HUES6 (cell line): ENCODE data around the gene ZNF674.
"Not testable (repeated sequence)": the region's sequence is repeated elsewhere in the genome, so short reads cannot be mapped to it uniquely, and the experiment has no call there.

ENCODE experiments used
- H3K27ac ChIP-seq: 2 replicates; pipeline ENCODE4 v1.7.0; 2013; ENCODE audit warnings: low read depth, mild to moderate bottlenecking, low read length, inconsistent platforms
- H3K27me3 ChIP-seq: 2 replicates; pipeline ENCODE4 v1.6.1; 2013; ENCODE audit warnings: low read length; ENCODE audit not compliant: control insufficient read depth, insufficient read depth
- H3K36me3 ChIP-seq: 2 replicates; pipeline ENCODE4 v1.6.1; 2013; ENCODE audit warnings: low read length; ENCODE audit not compliant: control insufficient read depth, insufficient read depth
- H3K4me1 ChIP-seq: 2 replicates; pipeline ENCODE4 v1.6.1; 2013; ENCODE audit warnings: low read length; ENCODE audit not compliant: control insufficient read depth, insufficient read depth
- H3K4me3 ChIP-seq: 2 replicates; pipeline ENCODE4 v1.5.1; 2013; ENCODE audit warnings: low read depth, low read length
- H3K9ac ChIP-seq: one replicate; pipeline ENCODE4 v1.6.1; 2013; ENCODE audit warnings: mild to moderate bottlenecking, low read length
- H3K9me3 ChIP-seq: 2 replicates; pipeline ENCODE4 v1.6.1; 2013; ENCODE audit warnings: low read depth, low read length; ENCODE audit not compliant: control insufficient read depth, insufficient read depth

ZNF674 gene

DNA sequence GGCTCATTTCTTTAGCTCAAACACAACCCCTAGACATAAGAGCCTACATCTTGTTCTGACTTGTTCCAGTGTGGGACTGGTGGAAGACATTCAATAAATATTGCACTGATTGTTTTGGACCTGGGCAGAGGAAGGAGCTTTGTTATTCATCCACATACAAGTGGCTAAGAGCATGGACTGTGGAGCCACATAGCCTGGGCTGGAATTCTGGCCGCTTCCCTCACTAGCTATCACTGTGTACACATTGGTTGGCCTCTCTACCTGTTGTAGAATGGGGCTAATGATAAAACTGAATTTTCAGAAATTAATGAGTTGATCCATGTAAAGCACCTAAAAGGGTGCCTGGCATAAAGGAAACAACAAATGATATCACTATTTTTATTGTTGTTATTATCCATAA, 80.0 kb downstream of the ZNF674 start:
- H3K9me3 ChIP-seq = no peaks in the 10 kb centered on the region
- H3K36me3 ChIP-seq = peaks cover 41% of the 10 kb centered on the region
- no peak overlapping the region for H3K9ac ChIP-seq
- H3K27ac ChIP-seq = no peak overlapping the region
- H3K4me3 ChIP-seq = no peak overlapping the region
- no peaks in the 10 kb centered on the region for H3K27me3 ChIP-seq
- H3K4me1 ChIP-seq = peaks cover 4% of the 10 kb centered on the region; the same call in 1 of the 2 replicates

DNA sequence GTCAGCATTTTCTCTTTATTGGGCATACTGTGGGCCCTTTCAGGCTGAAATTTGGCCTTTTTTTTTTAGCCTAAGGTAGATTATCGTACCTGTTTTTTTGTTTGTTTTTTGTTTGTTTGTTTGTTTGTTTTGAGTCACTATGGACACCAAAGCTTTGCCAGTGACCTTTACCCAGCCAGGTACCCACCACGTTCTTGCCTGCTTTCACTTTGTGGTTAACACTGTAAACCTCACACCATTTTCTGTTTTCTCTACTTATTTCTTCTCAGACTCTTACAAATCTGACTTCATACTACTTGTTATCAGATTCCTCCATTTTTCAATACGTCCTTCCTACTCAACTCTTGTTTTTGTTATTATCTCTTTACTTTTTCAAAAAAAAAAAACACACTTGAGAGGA, 81.5 kb downstream of the ZNF674 start:
- Histone ChIP-seq H3K36me3 (peaks cover 36% of the 10 kb centered on the region), H3K4me3 (no peak overlapping the region), H3K27ac (no peak overlapping the region), H3K4me1 (peaks cover 4% of the 10 kb centered on the region; the same call in 1 of the 2 replicates), H3K9ac (no peak overlapping the region), H3K27me3 (no peaks in the 10 kb centered on the region), H3K9me3 (no peaks in the 10 kb centered on the region)

DNA sequence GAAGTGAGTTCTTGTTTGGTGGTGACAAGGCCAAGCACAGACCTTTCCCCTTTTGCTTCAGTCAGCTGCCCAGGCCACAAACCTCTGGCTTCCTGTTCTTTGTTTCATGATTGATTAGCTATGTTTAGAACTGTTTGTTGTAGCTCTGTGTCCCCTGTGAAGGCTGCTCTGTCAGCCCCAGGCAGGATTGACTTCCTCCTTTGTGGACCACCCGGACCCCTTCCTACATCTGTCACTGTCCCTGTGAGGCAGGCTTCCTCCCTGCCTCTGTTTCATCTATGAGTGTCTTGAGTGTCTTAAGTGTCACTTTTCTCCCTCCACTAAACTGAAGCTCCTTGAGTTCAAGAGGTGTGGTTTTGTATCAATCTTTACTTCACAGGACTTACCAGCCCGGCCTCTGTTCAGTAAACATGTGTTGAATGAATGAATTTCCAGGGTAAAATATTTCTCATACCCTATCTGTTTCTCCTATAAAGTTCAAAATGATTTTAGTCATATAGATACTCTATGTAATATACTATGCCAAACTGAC, 83.5 kb downstream of the ZNF674 start:
- Histone ChIP-seq H3K9me3 (no peaks in the 10 kb centered on the region), H3K27me3 (no peaks in the 10 kb centered on the region), H3K4me1 (peaks cover 4% of the 10 kb centered on the region; the same call in 1 of the 2 replicates), H3K9ac (no peak overlapping the region), H3K4me3 (no peak overlapping the region), H3K36me3 (peaks cover 26% of the 10 kb centered on the region), H3K27ac (no peak overlapping the region)

DNA sequence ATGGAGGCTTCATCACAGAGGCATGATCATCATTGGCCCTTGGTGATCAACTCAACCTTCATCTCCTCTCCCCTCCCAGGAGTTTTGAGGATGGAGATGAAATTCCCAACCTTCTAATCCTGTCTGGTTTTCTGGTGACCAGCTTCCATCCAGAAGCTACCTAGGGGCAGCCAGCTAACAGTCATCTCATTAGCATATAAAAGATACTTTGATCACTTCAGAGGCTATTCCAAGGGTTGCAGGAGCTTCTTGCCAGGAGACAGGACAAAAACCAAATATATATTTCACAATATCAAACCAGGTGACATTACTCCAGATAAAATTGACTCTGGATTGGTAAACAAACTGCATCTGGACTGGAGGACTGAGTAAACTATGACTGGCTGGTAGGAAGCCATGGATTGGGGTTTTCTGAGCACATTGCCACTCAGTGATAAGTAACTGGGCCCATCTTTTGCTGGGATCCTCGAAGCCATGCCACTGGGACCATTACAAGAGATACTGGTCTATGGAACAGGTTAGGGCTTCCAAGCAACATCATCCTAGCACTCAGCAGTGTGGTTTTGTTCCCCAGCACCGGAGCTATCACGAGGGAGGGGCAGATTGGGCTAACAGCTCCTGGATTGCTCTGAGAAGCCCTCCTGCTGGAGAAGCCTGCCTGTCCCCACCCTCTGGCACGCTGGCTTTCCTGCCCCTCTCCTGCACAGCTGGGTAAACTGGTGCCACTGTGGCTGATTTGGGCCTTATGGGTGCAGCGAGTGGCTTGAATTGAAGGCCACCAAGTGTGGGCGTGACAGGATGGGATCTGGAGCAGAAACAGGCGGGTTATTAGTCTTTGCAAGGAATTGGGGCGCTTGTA, 84.2 kb downstream of the ZNF674 start:
- H3K9ac ChIP-seq, H3K27me3 ChIP-seq, H3K4me1 ChIP-seq, H3K4me3 ChIP-seq, H3K9me3 ChIP-seq, H3K27ac ChIP-seq: not testable (repeated sequence)
- peaks cover 25% of the 10 kb centered on the region for H3K36me3 ChIP-seq

DNA sequence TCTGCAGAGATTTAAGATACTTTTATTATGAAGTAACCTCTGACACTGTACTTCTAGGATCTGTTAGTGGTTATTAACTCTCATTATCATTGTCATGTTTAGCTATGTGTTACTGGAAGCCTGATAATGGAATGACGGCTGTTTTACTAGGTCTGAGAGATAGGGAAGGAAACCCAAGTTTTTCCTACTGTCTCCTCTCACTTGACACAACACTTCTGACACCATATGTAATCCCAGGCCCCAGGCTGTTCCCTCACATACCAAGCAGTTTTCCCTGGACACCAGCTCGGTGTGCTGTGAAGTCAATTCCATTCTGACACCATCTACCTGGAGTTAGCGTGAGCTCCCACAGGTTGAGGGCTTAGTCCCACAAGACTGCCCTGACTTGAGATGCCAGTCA, 85.6 kb downstream of the ZNF674 start:
- Histone ChIP-seq H3K9ac (no peak overlapping the region), H3K4me1 (peaks cover 4% of the 10 kb centered on the region; the same call in 1 of the 2 replicates), H3K27ac (no peak overlapping the region), H3K27me3 (no peaks in the 10 kb centered on the region), H3K9me3 (no peaks in the 10 kb centered on the region), H3K4me3 (no peak overlapping the region), H3K36me3 (peaks cover 17% of the 10 kb centered on the region)

DNA sequence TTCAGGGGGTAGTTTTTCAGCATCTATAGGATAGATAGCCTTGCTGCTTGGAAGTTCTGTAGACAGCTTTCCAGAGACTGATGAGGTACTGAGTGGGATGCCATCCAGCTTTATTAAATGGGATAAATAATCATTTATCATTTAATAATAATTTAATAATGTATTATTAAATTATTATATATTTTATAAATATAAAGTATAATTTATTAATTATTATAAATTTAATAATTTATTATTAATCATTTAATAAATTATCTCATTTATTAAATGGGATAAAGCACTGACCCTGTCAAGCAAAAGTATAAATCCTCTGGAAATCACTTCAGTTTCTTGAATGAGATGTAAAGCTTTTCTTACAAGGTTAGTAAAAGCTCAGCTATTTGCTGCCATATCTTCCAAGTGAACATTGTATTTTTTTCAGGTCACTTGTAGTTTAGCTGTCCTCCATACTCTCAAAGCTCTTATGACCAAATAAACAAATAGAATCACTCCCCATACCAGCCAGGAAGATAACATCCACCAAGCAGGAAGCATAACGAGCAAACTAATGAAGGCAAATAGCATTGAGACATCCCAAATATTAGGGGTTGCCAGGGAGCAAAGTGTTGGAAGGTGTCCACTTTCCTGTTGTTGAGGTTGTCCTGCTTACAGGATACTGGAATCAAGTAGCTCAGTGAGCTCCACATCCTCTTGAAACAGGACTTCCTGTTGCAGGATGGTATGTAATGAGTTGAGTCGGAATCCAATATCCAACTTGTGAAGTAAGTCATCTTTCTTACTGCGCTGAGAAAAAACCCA, 88.9 kb downstream of the ZNF674 start:
- no peaks in the 10 kb centered on the region for H3K9me3 ChIP-seq
- H3K9ac ChIP-seq = no peak overlapping the region
- no peak overlapping the region for H3K4me3 ChIP-seq
- H3K4me1 ChIP-seq = peaks cover 3% of the 10 kb centered on the region; the same call in 1 of the 2 replicates
- no peaks in the 10 kb centered on the region for H3K27me3 ChIP-seq
- no peak overlapping the region for H3K27ac ChIP-seq
- peaks cover 10% of the 10 kb centered on the region for H3K36me3 ChIP-seq
